Endothelial cell of umbilical vein (primary cell): Measurements from ENCODE around the gene ZIC5. TPM values are rescaled to one million over a fixed set of nuclear protein-coding genes. Genes with fewer than 3 reads are reported as not detected.
"Not testable (repeated sequence)": the region's sequence is repeated elsewhere in the genome, so short reads cannot be mapped to it uniquely, and the experiment has no call there.

Experiments
- BruUV-seq: library from RNA; stranded (reverse); fragments of 400-500 nt; replicated peaks from 2 replicates; lab custom pipeline; 2021; lab: Mats Ljungman, UMichigan
- CTCF ChIA-PET: fragments of 300-600, 350-600 bp; sonication (Branson Sonifier 250); formaldehyde crosslinking; loops from one replicate; lab custom pipeline; 2021; ENCODE audit warnings: antibody characterized with exemption, inconsistent platforms; lab: Charles Lee
- POLR2A ChIA-PET: fragments of 300-600, 350-600 bp; sonication (Branson Sonifier 250); formaldehyde crosslinking; loops from one replicate; lab custom pipeline; 2021; ENCODE audit warnings: antibody characterized with exemption, inconsistent platforms; lab: Charles Lee
- DNase-seq: peaks from one replicate; pipeline ENCODE4 v3.0.0-alpha.2; 2011; ENCODE audit warnings: low read depth, low spot score
- FAIRE-seq: peaks from 2 replicates; lab custom pipeline; 2011; peaks lifted over from hg19 to GRCh38; lab: Jason Lieb, UNC
- H2AFZ ChIP-seq: 2 replicates; pipeline ENCODE4 v1.6.0; 2012; ENCODE audit warnings: low read depth, low read length, control low read depth, inconsistent platforms
- H3K27ac ChIP-seq: 2 replicates; pipeline ENCODE4 v1.5.1; 2011; ENCODE audit warnings: low read depth, mild to moderate bottlenecking, control low read depth, low read length, moderate library complexity; ENCODE audit not compliant: insufficient read depth
- H3K27me3 ChIP-seq, 2 experiments: 2 replicates each; pipeline versions ENCODE4 v1.6.0 to v1.6.1; 2011; ENCODE audit warnings: low read length in 2 of 2, mixed read lengths in 1 of 2; ENCODE audit not compliant: control insufficient read depth in 2 of 2, insufficient read depth in 2 of 2
- H3K36me3 ChIP-seq, 2 experiments: 2 replicates in 1 of 2; 3 replicates in 1 of 2; pipeline ENCODE4 v1.5.1; 2011; ENCODE audit warnings: low read length in 2 of 2, mild to moderate bottlenecking in 1 of 2, moderate library complexity in 1 of 2; ENCODE audit not compliant: control insufficient read depth in 2 of 2, insufficient read depth in 2 of 2; ENCODE audit errors: extremely low read depth in 1 of 2
- H3K4me1 ChIP-seq: 3 replicates; pipeline ENCODE4 v1.5.1; 2011; ENCODE audit warnings: mild to moderate bottlenecking, low read length; ENCODE audit not compliant: control insufficient read depth, insufficient read depth; ENCODE audit errors: extremely low read depth
- H3K4me2 ChIP-seq: 2 replicates; pipeline ENCODE4 v1.6.1; 2011; ENCODE audit warnings: low read length, control low read depth, mixed read lengths; ENCODE audit not compliant: insufficient read depth
- H3K4me3 ChIP-seq, 3 experiments: fragments of 200-600 bp in 1 of 3; sonication (generic), shearing (Covaris generic) in 1 of 3; replicated peaks in 1 of 3; 2 replicates each; pipeline ENCODE4 v1.5.1; 2011 to 2016; ENCODE audit warnings: control low read depth in 3 of 3, low read length in 3 of 3, mild to moderate bottlenecking in 2 of 3, inconsistent platforms in 1 of 3, low read depth in 1 of 3, moderate library complexity in 1 of 3; ENCODE audit not compliant: insufficient read depth in 1 of 3
- H3K79me2 ChIP-seq: 2 replicates; pipeline ENCODE4 v1.6.0; 2012; ENCODE audit warnings: low read length, inconsistent platforms; ENCODE audit not compliant: control insufficient read depth, insufficient read depth
- H3K9ac ChIP-seq: replicated peaks from 2 replicates; pipeline ENCODE3; 2011; ENCODE audit warnings: low read length, control low read depth; ENCODE audit not compliant: insufficient read depth; ENCODE audit errors: extremely low read depth
- H3K9me1 ChIP-seq: replicated peaks from 3 replicates; pipeline ENCODE4 v1.6.0; 2011; ENCODE audit warnings: mild to moderate bottlenecking, low read length; ENCODE audit not compliant: control insufficient read depth, insufficient read depth; ENCODE audit errors: extremely low read depth
- H3K9me3 ChIP-seq: replicated peaks from 2 replicates; pipeline ENCODE4 v1.5.1; 2012; ENCODE audit warnings: low read length, inconsistent platforms; ENCODE audit not compliant: control insufficient read depth, insufficient read depth
- H4K20me1 ChIP-seq: replicated peaks from 2 replicates; pipeline ENCODE3; 2011; ENCODE audit warnings: mild to moderate bottlenecking, low read length; ENCODE audit not compliant: control insufficient read depth, insufficient read depth; ENCODE audit errors: extremely low read depth
- EZH2 ChIP-seq: IDR thresholded peaks from 2 replicates; pipeline ENCODE4 v1.6.1; 2012; ENCODE audit warnings: borderline replicate concordance, low read depth, mild to moderate bottlenecking, moderate library complexity, low read length, inconsistent platforms; ENCODE audit not compliant: severe bottlenecking
- MYC ChIP-seq: IDR thresholded peaks from one replicate; pipeline ENCODE4 v1.6.1; 2011; ENCODE audit warnings: mild to moderate bottlenecking, low read depth, low read length
- dilution Hi-C: fragments of 300-500 bp; cut with MboI; formaldehyde crosslinking; loops from one replicate; pipeline ENCODE4 v1.15.0; 2019; ENCODE audit warnings: low sequenced_read_pairs; ENCODE audit not compliant: extremely low pct_ligation_motif_present
- intact Hi-C: fragments of 100-400 bp; cut with micrococcal nuclease; formaldehyde crosslinking; loops from one replicate; pipeline ENCODE4 v1.10.0; 2022
- polyA plus RNA-seq, 4 experiments: library from polyadenylated mRNA; depleted of rRNA in 3 of 4; stranded (reverse) in 3 of 4; unstranded in 1 of 4; fragments of >200 nt; gene quantifications; 2 replicates each; pipeline versions ENCODE4 v1.2.1 to v1.2.3, GENCODE V29; 2011 to 2012; ENCODE audit warnings: missing spikeins in 1 of 4
- total RNA-seq: library from RNA; stranded (reverse); gene quantifications from 2 replicates; pipeline ENCODE4 v1.2.3, GENCODE V29; 2021

ZIC5 gene
- total and polyA plus RNA-seq, 2 donors (not counting 3 experiments of a cell fraction or from before 2014, with no cell fraction given) = not detected

- Histone ChIP-seq H3K9me3 (no peaks in the 10 kb centered on the region), H4K20me1 (no peaks in the 10 kb centered on the region), H3K9ac (no peak overlapping the region), H3K27me3 (peaks cover 37 to 59% of the 10 kb centered on the region in 2 experiments), H3K79me2 (no peaks in the 10 kb centered on the region), H2AFZ (no peak overlapping the region), H3K4me1 (no peaks in the 10 kb centered on the region), H3K36me3 (no peaks in the 10 kb centered on the region), H3K27ac (no peak overlapping the region), H3K9me1 (no peaks in the 10 kb centered on the region), H3K4me3 (no peak overlapping the region), H3K4me2 (no peak overlapping the region)
- CTCF ChIA-PET = interaction anchor here (1.7 kb wide), 1 partner anchor 282 kb away, joined by 6 read pairs; no protein-coding TSS in a partner anchor
- FAIRE-seq = no peak
- TF ChIP-seq MYC (no peak), EZH2 (peak; percentile 9)
- intact Hi-C loops = no loop called here
- DNase-seq = no peak
- no TSS peak for BruUV-seq
- POLR2A ChIA-PET = no interaction called here
- dilution Hi-C loops = no loop called here
These were observed 18.3 kb downstream of the ZIC5 start for GRCh38 chr13:99953138-99953755.

- DNase-seq, H3K27ac ChIP-seq, FAIRE-seq, H3K79me2 ChIP-seq, H3K36me3 ChIP-seq, H3K4me3 ChIP-seq, H3K4me1 ChIP-seq, H3K4me2 ChIP-seq, dilution Hi-C loops, H3K9me3 ChIP-seq, H2AFZ ChIP-seq, CTCF ChIA-PET, H4K20me1 ChIP-seq, POLR2A ChIA-PET, H3K9me1 ChIP-seq, BruUV-seq, intact Hi-C loops, H3K9ac ChIP-seq: not testable (repeated sequence)
- H3K27me3 ChIP-seq = peaks cover 21 to 45% of the 10 kb centered on the region in 2 experiments
These were observed 19.9 kb downstream of the ZIC5 start for GRCh38 chr13:99951666-99952065.
